Measurements from ENCODE around the gene SPIRE2. TPM values are rescaled to one million over a fixed set of nuclear protein-coding genes. Genes with fewer than 3 reads are reported as not detected.
A peak's percentile ranks its signal among the peaks of the same experiment; 100 is the strongest.
"Not testable (repeated sequence)": the region's sequence is repeated elsewhere in the genome, so short reads cannot be mapped to it uniquely, and the experiment has no call there.

The SPIRE2 gene
- polyA plus RNA-seq, 3 donors: 10.4 to 19.5 (median 12.2) TPM

DNA sequence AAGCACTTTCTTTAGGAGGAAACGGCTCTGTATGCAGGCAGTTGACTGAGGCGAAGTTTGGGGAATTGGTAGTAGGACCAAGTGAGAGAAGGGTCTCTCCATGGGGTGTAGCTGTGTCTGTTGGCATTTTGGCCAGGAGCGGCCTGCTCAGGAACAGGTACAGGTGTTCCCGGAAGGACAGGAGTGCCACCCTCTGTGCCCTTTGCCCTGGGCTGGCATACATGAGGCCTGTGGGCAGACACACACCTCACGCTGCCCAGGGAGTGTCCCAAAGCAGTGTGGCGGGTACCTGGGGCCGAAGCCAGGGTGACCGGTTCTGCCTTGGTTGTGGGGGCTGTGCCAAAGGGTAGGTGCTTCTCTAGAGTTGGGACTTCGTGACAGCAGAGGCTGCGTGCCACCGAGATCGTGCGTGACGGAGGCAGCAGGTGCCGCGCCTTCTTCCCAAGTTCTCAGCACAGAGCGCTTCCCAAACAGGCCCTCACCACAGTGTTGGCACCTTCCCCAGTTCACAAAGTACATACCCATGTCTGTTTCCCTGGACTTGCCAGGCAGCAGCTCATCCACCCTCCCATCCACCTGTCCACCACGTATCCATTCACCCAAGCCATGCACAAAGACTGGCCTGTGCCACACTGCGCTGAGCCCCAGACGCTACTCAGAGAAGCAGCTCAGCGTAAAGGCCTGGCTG is 25.2 kb downstream of the SPIRE2 start:
- DNase-seq (ENCODE audit: extremely low read depth in 1 of 11, low read depth in 9 of 11, low spot score in 4 of 11): no peak

DNA sequence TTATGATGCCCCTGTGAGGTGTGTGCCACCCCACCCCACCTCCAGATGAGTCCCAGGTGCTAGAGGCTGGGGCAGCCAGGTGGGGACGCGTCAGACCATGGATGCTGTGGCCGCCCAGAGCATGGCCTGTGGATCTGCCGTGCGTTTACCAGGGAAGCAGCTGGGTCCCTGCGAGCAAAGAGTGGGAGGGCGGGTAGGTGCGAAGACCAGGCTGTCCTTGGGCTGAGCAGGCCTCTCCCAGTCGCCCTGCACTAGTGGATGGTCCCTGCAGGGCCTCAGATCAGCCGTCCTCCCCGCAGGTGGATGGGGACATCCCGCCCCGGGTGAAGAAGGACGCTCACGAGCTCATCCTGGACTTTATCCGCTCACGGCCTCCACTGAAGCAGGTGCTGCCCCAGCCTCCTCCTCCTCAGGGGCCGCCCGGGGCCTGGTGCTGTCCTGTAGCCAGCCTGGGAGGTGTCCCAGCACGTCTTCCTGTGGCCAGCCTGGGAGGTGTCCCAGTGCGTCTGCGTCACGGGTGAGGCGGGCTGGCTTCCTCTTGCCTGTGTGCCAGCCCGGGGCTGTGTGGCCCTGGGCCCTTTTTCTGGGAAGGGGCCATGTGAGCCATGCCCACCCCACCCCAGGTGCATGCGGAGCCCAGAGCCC is 27.1 kb downstream of the SPIRE2 start:
- DNase-seq (ENCODE audit: extremely low read depth in 1 of 11, low read depth in 9 of 11, low spot score in 4 of 11): no peak

DNA sequence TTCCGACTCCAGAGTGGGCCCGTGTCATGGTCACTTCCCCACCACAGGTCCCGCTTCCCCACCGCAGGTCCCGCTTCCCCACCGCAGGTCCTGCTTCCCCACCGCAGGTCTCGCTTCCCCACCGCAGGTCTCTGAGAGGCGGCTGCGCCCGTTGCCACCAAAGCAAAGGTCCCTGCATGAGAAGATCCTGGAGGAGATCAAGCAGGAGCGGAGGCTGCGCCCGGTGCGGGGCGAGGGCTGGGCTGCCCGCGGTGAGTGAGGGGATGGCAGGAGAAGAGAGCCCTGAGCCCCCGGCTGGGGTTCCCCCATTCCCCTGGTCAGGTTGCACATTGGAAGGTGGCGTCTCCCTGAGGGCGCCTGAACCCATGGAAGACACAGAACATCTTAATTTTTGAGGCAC is 27.7 kb downstream of the SPIRE2 start:
- DNase-seq (ENCODE audit: extremely low read depth in 1 of 11, low read depth in 9 of 11, low spot score in 4 of 11): no peak

DNA sequence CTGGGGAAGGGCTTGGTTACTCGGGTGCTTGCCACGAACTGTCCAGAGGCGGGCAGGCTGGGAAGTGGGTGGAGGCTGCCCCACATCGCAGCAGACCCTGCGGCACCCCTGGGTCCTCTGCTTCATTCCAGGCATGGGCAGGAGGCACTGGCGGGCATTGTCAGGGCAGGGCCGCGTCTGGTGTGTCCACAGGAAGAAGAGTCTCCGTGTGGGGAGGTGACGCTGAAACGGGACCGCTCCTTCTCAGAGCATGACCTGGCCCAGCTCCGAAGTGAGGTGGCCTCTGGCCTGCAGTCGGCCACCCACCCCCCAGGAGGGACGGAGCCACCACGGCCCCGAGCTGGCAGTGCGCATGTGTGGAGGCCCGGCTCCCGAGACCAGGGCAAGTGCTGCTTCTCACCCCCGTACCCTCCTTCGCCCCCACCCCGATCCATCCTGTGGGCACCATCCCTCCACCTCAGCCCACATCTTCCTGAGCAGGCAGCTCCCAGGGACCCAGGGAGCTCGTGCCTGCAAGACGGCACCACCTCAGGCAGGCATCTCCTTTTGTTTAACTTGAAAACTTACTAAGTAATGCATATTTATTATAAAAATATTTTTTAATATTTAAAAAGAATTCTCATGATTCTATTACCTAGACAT is 30.8 kb downstream of the SPIRE2 start:
- DNase-seq (ENCODE audit: extremely low read depth in 1 of 11, low read depth in 9 of 11, low spot score in 4 of 11): no peak

DNA sequence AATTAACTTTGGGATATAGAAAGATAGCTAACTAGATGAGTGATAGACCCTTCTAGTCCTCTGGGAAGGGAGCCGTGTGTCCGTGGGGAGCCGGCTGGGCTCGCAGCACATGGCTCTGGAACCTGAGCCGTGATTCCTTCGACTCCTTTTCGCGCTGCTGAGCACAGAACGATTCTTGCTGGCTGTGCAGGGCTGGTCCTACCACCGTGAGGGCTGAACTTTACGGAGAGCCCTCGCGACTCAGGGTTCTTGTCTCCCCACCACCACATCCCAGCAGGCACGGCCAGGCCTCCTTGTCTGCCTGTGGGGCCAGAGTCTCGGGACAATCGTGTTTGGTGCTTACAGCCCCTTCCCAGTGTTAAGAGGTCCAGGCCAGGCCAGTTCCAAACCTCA is 31.3 kb downstream of the SPIRE2 start:
- no peak for DNase-seq (ENCODE audit: extremely low read depth in 1 of 11, low read depth in 9 of 11, low spot score in 4 of 11)

DNA sequence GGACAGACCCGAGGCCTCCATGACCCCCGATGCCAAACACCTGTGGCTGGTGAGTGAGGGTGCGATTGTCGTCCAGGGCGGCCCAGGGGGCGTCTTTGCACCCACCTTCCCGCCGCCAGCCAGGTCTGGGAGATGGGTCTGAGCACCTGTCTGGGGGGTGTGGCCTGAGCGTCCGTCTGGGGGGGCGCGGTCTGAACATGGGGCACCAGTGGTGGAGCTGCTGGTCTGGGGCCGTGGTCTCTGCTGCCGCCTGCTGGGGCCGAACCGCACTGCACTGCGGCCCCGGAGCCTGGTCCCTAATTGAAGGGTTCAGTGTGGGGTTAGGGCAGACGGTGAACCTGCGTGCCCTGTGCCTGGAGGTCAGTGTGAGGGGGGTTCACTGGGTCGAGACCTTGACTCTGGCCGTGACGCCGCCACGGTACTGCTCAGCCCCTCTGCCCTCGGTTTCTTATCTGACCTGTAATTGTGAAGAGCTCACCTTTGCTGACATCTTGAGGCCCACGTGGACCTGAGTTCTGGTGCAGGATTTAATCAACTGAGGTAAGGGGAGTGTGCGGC is 32.6 kb downstream of the SPIRE2 start:
- no peak for DNase-seq (ENCODE audit: extremely low read depth in 1 of 11, low read depth in 9 of 11, low spot score in 4 of 11)

DNA sequence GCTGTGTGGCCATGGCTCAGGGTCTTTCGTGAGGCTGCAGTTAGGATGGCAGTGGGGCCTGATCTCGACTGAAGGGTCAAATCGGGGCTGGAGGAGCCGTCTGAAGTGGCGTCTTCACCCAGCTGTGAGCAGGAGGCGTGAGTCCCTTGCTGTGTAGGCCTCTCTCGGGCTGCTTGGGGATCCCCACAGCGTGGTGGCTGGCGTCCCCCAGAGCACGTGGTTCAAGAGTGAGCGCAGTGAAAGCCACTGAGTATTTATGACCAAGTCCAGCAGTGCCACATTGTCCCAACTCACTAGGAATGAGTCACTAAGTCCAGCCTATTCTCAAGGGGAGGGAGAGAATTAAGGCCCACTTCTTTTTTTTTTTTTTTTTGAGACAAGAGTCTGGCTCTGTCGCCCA is 33.4 kb downstream of the SPIRE2 start:
- no peak for DNase-seq (ENCODE audit: extremely low read depth in 1 of 11, low read depth in 9 of 11, low spot score in 4 of 11)

DNA sequence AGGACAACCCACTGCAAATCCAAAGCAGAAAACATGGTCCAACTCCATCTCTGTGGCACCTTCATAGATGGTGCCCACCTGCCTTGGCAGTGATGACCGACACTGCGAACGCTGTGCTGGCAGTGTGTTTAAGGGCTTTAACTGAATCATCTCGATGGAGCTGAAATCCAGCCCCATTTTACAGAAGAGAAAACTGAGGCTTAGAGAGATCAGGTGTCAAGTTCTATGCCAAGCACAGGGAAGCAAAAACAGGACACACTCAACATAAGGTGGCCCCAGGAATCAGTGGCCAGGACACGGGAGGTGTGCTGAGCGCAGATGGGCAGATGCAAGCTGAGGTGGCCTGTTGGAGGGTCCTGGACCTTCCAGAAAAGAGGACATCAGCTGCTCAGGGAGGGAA is 34.5 kb downstream of the SPIRE2 start:
- DNase-seq (ENCODE audit: extremely low read depth in 1 of 11, low read depth in 9 of 11, low spot score in 4 of 11): no peak

DNA sequence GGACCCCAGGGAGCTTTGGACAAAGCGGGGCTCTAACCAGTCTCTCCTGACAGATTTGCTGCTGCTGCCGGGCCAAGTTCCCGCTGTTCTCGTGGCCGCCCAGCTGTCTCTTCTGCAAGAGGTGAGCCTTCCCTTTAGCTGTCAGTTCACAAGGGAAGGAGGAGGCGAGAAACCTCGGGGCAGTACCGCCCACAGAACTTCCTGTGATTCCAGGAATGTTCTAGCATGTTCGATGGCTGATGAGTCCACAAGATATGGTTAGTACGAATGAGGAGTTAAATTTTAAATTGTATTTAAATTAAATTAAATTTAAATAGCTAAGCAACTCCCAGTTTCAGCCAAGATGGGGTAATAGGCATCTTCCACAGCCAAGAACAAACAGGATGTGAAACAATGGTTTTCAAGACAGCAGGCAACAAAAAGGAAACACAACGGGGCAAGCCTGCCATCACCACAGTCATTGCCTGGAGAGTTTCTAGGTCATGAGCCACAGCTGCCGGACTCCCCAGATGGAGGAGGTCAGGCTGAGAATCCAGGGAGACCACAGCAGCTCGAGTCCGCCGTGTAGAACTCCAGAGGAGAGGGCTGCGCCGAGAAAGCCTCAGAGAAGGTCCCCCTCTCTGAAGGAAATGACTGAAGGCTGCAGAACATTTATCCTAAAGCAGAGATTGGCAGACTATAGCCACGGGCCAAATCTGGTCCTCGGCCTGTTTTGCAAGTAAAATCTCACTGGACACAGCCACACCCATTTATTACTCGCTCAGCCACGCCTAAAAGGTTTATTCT is 35.7 kb downstream of the SPIRE2 start:
- no peak for DNase-seq (ENCODE audit: extremely low read depth in 1 of 11, low read depth in 9 of 11, low spot score in 4 of 11)

DNA sequence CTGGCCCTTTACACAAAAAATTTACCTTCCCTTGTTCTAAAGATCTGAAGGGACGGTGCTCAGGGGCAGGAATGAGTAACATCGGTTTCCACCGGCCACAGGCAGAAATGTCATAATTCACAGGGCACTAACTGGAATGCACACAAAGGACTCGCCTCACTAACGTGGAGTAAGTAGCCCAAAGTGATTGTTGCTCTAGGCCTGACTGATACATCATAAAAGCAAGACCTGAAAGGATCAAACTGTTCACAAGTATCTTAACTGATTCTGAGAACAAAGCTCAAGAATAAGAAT is 36.2 kb downstream of the SPIRE2 start:
- no peak for DNase-seq (ENCODE audit: extremely low read depth in 1 of 11, low read depth in 9 of 11, low spot score in 4 of 11)

DNA sequence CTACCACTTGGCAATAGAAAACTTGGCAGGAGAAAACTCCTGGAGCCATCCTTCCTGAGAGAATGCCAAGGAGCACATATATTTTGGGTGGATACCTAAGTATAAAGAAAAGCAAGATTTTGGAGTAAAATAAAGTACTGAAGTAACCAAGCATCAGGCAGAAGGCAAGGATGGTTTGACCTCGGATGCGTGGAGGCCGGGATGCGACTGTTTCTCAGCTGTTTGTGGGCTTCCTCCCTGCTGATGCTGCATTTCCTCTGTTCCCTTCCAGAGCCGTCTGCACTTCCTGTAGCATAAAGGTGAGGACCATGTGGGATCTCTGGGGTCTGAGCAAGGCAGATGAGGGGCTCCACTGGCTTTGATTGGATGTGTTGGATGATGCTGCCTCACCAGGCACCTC is 39.6 kb downstream of the SPIRE2 start:
- no peak for DNase-seq (ENCODE audit: extremely low read depth in 1 of 11, low read depth in 9 of 11, low spot score in 4 of 11)

DNA sequence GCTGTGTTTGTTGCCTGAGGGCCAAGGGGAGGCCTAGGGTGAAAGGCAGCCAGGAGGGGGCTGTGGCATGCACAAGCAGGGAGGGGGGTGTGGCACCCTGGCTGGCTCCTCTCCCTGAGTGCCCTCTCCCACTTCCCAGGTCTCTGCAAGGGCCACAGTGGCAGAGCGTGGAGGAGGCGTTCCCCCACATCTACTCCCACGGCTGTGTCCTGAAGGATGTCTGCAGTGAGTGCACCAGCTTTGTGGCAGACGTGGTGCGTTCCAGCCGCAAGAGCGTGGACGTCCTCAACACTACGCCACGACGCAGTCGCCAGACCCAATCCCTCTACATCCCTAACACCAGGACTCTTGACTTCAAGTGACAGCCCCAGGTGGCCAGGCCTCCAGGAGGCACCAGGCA is 41.6 kb downstream of the SPIRE2 start:
- no peak for DNase-seq (ENCODE audit: extremely low read depth in 1 of 11, low read depth in 9 of 11, low spot score in 4 of 11)

DNA sequence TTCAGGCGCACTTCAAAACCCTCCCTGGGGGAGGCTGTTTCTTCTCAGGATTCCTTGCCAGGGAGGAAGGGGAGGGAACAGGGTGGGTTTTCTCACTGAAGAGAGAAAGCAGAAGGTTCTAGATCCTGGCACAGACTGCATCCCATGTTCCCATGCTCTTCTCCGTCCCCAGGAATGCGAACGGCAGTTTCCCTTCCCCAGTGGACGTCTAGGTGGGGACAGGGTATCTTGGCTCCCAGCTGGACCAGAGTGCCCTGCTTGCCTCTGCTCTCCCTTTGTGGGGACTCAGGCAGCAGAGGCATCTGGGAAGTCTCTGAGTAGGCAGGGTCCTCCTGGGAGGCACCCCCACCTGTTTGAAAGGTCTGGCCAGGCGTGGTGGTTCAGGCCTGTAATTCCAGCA is 42.2 kb downstream of the SPIRE2 start:
- no peak for DNase-seq (ENCODE audit: extremely low read depth in 1 of 11, low read depth in 9 of 11, low spot score in 4 of 11)

DNA sequence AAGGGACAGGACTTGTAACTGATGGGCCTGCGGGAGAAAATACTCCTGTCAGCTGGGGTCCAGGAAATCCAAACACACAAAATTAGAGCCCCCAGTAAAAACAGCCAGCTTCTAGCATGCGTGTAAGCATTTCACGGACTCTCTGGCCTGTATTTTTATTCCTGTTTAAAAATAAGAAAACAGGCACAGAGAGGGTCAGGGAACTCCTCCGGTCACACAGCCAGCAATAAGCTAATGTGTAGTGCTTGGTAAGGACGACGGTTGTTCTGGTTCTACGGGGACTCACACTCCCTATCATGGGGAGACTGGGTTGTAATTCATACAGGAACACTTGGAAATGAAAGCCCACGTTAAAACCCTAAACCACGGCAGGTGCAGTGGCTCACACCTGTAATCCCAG is 43.6 kb downstream of the SPIRE2 start:
- no peak for DNase-seq (ENCODE audit: extremely low read depth in 1 of 11, low read depth in 9 of 11, low spot score in 4 of 11)

DNA sequence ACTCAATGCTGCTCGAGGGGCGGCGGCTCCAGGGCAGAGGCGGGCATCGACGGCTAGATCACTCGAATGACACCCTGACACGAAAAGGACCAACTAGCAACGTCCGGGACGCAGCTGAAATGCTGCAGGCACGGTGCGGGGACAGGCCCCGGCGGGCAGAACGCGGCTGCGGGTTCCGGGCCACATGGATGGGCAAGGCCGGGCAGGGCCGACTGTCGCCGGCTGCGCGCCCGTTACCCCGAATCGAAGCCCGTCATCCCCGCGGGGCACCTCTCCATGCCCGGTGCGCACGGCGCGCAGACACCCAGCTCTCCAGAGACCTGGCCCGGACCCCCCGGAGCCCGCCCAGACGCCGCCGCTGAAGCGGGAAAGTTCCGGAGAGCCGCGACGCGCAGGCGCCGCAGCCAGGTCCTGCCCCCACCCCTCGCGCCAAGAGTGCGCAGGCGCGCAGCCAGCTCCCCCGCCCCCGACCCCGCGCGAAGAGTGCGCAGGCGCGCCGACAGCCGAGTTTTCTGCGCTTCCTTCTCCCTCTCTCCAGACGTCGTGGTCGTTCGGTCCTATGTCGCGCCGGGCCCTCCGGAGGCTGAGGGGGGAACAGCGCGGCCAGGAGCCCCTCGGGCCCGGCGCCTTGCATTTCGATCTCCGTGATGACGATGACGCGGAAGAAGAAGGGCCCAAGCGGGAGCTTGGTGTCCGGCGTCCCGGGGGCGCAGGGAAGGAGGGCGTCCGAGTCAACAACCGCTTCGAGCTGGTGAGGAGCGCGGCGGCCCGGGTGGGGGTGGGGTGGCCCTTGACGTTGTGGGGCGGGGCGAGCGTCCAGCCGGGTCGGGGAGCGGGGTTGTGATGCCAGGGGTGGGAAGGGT is 45.1 kb downstream of the SPIRE2 start, which contains the start of gene TCF25:
Gene TCF25, plus strand, starts transcription at position 484 of the 863 bp plus-strand sequence. Its CDS starts 76 bp downstream, at position 560.
- peak; percentile 65 to 90 (median 85) for DNase-seq (ENCODE audit: extremely low read depth in 1 of 11, low read depth in 9 of 11, low spot score in 4 of 11)

DNA sequence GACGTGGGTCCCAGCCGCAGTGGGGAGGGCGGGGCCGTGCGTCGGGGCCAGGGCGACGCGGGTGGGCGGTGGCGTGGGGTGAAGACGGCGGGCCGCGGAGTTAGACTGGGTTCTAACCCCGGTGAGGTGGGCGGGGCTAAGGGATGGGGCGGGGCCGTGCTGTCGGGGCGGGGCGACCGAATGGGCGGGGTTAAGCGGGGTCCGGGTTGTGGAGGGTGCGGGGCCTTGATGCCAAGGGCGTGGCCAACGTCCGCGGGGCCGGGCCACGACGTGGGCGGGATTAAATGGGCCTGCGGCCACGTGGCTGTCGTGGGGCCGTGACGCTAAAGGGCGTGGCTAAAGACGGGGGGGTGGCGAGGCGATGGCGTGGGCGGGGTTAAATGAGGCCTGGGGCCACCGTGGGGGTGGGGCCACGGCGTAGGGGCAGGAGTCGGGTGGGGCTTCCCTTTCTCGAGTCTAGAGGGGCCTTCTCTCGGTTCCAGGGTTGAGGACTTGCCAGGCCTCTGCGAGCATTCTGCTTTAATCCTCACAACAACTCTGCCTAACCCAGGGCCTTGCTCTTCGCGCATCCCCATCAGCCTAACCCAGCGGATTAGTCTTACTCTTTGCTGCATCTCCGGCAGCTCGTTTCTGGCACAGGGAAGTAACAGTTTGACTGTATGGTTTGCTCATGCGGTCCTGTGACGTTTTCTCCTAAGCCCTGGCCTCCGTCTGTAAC is 45.9 kb downstream of the SPIRE2 start:
- DNase-seq (ENCODE audit: extremely low read depth in 1 of 11, low read depth in 9 of 11, low spot score in 4 of 11): peak; percentile 78 to 90 (median 88)

DNA sequence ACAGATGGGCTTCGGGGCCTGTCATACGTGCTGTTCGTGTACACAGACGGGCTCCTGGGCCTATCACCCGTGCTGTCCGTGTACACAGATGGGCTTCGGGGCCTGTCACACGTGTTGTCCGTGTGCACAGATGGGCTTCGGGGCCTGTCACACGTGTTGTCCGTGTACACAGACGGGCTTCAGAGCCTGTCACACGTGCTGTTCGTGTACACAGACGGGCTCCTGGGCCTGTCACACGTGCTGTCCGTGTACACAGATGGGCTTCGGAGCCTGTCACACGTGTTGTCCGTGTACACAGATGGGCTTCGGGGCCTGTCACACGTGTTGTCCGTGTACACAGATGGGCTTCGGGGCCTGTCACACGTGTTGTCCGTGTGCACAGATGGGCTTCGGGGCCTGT is 50.8 kb downstream of the SPIRE2 start:
- DNase-seq (ENCODE audit: extremely low read depth in 1 of 11, low read depth in 9 of 11, low spot score in 4 of 11): not testable (repeated sequence)
